Prostate gland (tissue), 2 donors: ENCODE data around the gene HOXA1.

Experiments
- POLR2A ChIP-seq: fragments of 450-650 bp; IDR thresholded peaks from one replicate; pipeline ENCODE4 v1.6.1; 2016; ENCODE audit warnings: antibody characterized with exemption, mild to moderate bottlenecking
- TF ChIP-seq, protein P1 (sequence below), 4 experiments: fragments of 200-600 bp in 2 of 4; fragments of 450-650 bp in 2 of 4; sonication (generic) in 2 of 4; IDR thresholded peaks; 1 replicate in 3 of 4; 2 replicates in 1 of 4; pipeline ENCODE4 v1.5.1; 2016 to 2019; ENCODE audit warnings: antibody characterized with exemption in 4 of 4, mild to moderate bottlenecking in 2 of 4, moderate library complexity in 2 of 4

DNA sequence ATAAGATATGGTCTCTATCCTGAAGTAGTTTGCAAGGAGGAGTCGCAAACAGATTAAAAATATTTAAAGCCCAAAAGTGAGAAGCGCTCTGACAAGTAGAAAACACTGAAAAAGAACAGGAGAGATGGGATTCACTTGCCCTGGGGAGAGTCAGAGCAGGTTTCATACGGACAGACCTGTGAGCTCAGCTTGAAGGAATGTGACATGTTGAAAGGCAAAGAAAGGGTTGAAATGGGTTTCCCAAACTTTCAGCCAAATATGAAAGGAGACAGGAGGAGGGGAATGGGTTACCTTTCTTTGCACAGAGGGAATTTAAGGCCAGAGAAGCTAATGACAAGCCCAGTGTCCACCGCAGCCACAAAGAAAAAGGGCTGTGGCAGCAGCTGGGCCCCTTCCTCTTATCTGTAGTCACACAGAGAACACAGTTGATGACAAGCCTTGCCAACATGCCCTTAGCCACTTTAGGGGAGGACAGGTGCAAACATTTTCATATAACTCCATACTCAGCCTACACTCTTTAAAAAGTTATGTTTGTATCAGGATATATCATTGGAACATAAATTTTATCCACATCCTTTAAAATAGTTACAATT is 14.9 kb downstream of the HOXA1 start:
- no peak for TF ChIP-seq POLR2A
- TF ChIP-seq, protein P1, sequence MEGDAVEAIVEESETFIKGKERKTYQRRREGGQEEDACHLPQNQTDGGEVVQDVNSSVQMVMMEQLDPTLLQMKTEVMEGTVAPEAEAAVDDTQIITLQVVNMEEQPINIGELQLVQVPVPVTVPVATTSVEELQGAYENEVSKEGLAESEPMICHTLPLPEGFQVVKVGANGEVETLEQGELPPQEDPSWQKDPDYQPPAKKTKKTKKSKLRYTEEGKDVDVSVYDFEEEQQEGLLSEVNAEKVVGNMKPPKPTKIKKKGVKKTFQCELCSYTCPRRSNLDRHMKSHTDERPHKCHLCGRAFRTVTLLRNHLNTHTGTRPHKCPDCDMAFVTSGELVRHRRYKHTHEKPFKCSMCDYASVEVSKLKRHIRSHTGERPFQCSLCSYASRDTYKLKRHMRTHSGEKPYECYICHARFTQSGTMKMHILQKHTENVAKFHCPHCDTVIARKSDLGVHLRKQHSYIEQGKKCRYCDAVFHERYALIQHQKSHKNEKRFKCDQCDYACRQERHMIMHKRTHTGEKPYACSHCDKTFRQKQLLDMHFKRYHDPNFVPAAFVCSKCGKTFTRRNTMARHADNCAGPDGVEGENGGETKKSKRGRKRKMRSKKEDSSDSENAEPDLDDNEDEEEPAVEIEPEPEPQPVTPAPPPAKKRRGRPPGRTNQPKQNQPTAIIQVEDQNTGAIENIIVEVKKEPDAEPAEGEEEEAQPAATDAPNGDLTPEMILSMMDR (IDR thresholded peaks at IDR 0.05), result no peak
